Lower leg skin (tissue), 3 donors: ENCODE data around the gene GPC6.

Source experiments
- POLR2A ChIP-seq, 2 donors: fragments of 450-650 bp; IDR thresholded peaks; one replicate each; pipeline ENCODE4 v1.6.1; 2016 to 2017; ENCODE audit warnings: antibody characterized with exemption in 2 of 2, mild to moderate bottlenecking in 1 of 2, moderate library complexity in 1 of 2
- TF ChIP-seq, protein P1 (sequence below), 3 donors: fragments of 450-650 bp; IDR thresholded peaks; one replicate each; pipeline ENCODE4 v1.5.1; 2016; ENCODE audit warnings: antibody characterized with exemption in 3 of 3, mild to moderate bottlenecking in 3 of 3, moderate library complexity in 2 of 3

DNA sequence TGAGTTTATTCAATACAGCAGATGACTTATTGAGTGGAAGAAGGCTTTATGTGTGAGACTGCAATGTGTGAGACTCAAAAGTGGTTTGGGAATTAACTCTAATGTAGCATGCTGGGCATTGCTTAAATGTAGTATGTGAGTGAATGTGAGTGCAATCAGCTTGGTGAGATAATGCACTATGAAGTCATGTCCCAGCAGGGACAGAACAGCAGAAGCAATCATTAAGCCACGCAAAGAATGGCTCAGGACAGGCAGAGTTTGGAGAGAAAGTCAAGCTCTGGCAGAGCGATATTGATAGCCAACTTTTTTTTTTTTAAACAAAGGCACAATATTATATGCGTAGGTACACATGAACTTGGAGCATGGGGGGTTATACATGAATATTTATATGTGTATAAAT is 597.7 kb downstream of the GPC6 start:
- no peak for TF ChIP-seq POLR2A (IDR thresholded peaks at IDR 0.05)
- TF ChIP-seq, protein P1, sequence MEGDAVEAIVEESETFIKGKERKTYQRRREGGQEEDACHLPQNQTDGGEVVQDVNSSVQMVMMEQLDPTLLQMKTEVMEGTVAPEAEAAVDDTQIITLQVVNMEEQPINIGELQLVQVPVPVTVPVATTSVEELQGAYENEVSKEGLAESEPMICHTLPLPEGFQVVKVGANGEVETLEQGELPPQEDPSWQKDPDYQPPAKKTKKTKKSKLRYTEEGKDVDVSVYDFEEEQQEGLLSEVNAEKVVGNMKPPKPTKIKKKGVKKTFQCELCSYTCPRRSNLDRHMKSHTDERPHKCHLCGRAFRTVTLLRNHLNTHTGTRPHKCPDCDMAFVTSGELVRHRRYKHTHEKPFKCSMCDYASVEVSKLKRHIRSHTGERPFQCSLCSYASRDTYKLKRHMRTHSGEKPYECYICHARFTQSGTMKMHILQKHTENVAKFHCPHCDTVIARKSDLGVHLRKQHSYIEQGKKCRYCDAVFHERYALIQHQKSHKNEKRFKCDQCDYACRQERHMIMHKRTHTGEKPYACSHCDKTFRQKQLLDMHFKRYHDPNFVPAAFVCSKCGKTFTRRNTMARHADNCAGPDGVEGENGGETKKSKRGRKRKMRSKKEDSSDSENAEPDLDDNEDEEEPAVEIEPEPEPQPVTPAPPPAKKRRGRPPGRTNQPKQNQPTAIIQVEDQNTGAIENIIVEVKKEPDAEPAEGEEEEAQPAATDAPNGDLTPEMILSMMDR (IDR thresholded peaks at IDR 0.05), result no peak
